COR-L47 (cell line): Measurements from ENCODE around the gene S100A5.
"Not testable (repeated sequence)": the region's sequence is repeated elsewhere in the genome, so short reads cannot be mapped to it uniquely, and the experiment has no call there.

Source experiments
- DNase-seq: peaks from one replicate; lab custom pipeline; 2025; lab: John Stamatoyannopoulos, UW

Gene S100A5

DNA sequence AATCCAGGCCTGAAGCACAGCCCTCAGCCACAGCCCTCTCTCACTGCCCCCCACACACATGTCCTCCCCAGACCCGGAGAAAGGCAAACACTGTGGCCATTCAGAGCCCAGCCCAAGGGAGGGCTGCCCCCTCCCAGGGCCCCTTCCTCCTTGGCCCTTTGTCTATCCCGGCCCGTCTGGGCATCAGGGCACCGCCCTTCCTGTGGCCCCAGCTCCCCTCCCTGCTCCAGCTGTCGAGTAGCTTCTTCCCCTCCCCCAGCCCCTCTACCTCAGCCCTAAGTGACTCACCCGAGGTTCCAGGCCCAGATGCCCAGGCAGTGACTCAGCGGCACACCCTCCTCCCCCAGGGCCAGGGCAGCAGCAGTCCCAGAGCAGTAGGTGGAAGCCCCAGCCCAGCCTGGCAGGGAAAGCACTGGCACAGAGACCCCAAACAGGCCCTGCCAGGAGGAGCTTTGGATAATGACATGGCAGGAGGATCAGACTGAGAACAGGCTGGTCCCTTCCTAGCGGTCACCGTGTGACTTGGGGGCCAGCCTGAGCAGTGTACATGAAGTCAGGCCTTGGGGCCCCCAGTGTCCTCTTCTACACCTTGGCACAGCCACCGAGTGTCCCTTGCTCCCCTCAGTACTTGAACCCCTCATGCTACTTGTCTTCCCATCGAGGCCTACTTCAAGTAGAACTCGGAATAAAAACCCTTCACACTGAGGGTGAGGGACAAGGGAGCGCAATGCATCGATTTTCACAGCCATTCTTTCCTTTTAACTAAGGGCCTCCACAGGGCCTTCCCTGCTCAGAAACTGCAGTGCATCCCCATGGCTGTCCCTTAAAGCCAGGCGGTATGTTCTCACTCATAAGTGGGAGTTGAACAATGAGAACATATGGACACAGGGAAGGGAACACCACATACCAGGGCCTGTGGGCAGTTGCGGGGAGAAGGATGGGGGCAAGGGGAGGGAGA lies 26.0 kb upstream of the S100A5 start:
- DNase-seq, result peak; percentile 69

GRCh38 chr1:153565529-153566374 lies 25.0 kb upstream of the S100A5 start, which contains the start of gene S100A2:
Gene S100A2, minus strand, starts transcription at chr1:153565844. Its CDS starts 1,967 bp downstream, at chr1:153563877.
- DNase-seq, result no peak

DNA sequence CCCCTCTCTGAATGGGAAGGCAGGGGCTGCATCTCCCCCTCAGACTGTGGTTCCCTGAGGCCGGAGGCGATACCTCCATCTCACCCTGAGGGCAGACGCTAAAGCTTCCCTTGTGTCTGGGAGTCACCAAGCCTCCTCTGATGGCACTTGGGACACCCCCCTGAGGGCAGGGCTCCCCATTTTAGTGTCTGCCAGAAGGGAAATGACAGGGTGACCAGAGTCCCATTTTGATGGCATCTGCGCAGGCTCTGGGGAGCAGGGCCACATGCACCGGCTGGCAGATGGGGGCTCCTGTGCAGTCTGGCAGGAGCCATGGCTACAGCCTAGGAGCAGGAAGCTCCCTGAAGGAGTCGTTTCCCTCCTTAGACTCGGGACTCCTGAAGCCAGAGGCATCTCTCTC lies 23.3 kb upstream of the S100A5 start:
- no peak for DNase-seq

GRCh38 chr1:153563483-153563901 lies 22.8 kb upstream of the S100A5 start:
- DNase-seq, result no peak

DNA sequence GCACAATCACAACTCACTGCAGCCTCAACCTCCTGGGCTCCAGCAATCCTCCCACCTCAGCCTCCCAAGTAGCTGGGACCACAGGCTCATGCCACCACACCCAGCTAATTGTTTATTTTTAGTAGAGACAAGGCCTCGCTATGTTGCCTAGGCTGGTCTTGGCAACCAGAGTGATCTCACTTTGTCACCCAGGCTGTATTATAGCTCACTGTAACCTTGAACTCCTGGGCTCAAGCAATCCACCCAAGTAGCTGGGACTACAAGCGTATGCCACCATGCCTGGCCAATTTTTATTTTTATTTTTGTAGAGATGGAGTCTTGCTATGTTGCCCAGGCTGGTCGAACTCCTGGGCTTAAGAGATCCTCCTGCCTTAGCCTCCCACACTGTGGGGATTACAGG lies 21.3 kb upstream of the S100A5 start:
- not testable (repeated sequence) for DNase-seq

- DNase-seq, result no peak
Observed at GRCh38 chr1:153561466-153561985, 20.8 kb upstream of the S100A5 start.

- DNase-seq, result no peak
Observed at GRCh38 chr1:153560771-153561465, 20.2 kb upstream of the S100A5 start.

- DNase-seq, result no peak
Observed at GRCh38 chr1:153560241-153560640, 19.5 kb upstream of the S100A5 start.

DNA sequence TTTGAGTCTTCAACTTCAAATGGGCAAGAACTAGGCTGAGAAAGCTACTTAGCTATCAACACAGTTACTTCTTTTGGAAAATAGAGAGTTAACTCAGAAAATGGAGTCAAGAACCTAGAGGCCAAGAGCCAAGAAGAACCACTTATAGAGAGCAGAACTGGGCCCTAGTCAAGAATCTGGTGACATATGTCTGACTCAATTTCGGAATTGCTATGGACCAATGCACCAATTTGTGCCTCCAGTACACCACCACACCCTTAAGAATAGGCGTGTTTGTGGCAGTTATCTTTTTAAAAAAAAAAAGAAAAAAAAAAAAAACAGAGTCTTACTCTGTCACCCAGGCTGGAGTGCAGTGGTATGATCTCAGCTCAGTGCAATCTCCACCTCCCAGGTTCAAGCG lies 17.1 kb upstream of the S100A5 start:
- no peak for DNase-seq

GRCh38 chr1:153556348-153556747 lies 15.6 kb upstream of the S100A5 start:
- DNase-seq, result no peak

- no peak for DNase-seq
Observed at GRCh38 chr1:153553830-153554541, 13.3 kb upstream of the S100A5 start.

GRCh38 chr1:153553096-153553495 lies 12.4 kb upstream of the S100A5 start:
- no peak for DNase-seq

- no peak for DNase-seq
Observed at GRCh38 chr1:153552335-153552734, 11.6 kb upstream of the S100A5 start.

GRCh38 chr1:153550827-153551500 lies 10.2 kb upstream of the S100A5 start:
- no peak for DNase-seq

GRCh38 chr1:153550398-153550758 lies 9.6 kb upstream of the S100A5 start:
- DNase-seq, result no peak

DNA sequence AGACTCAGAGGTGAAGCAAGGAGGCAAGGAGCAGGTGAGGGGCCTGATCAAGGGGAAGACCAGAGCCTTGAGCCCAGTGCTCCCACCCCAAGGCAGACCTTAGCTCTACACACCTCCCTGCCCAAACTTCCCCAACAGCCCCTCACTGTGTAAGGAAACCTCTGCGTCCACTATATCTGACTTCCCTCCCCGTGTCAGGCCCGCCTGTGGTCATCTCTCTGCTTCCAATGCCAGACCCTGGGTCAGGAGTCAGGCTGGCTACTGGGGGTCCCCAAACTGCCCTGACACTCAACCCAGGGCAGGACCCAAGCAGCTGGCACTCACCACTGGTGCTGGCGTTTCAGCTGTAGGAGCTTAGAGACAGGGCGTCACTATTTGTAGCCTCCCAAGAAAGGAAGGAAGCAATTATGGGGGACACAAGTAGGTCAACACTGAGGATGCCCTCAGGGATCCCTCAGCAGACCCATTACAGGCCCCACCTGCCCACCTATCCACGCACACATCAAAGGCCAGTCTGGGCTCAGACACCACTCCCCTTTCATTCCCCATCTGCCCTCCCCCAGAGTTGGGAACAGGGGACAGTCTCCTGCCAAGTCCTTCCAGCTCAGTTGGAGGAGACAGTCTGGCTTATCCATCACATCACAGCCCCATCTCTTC lies 9.1 kb upstream of the S100A5 start:
- no peak for DNase-seq

DNA sequence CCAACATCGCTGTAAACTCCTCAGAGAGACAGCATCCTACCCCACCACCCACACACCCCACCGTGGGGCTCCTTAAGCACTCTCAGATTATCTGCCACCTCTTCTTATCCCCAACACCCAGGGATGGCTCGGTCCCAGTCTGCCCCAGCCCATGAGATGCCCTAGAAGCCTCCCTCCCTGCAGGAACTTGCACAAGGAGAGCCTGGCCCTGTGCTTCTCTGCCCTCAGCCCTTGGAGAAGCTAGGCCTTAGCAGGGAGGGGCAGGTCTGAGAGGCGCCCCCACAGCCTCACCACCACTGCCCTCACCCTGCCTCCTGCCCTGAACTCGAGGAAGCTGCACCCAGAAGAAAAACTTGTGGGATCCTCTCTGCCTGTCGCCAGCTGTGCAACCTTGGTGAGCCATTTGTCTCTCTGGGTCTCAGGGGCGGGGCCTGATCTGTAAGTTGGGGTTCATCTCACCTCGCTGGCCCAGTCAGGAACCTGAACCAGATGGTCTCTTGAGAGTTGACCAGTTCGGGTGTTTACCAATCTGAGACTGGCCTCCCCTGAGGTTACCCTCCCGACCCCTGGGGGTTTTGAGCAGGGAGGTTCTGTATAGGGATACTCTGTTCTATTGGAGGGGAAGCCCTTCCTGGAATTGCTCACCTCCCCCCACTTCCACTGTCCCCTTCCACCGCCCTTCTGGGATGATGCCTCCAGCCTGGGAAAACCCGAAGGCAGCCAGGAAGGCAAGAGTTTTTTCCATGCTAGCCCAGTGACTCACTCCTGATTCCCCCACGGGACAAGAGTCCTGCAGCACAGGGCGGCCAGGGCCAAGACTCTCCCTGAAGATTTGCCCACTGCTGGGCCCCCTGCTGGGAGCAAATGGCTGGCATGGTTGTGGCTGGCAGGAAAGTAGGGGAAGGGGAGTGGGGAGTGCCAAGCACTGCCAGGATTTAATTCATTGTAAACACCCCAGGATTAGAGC lies 8.3 kb upstream of the S100A5 start, which contains the start of gene S100A3:
S100A3 (minus strand) TSS at position 537 of the 967 bp plus-strand sequence. CDS start 773 bp downstream, outside the sequence.
- no peak for DNase-seq
